Fibroblast of villous mesenchyme (primary cell): ENCODE results near the gene CASP4. TPM values are rescaled to one million over a fixed set of nuclear protein-coding genes. Genes with fewer than 3 reads are reported as not detected.
A peak's percentile ranks its signal among the peaks of the same experiment; 100 is the strongest.

Experiments
- DNase-seq: peaks from one replicate; pipeline ENCODE4 v3.0.0-alpha.2; 2010; ENCODE audit warnings: low read depth
- H3K4me3 ChIP-seq: 2 replicates; pipeline ENCODE4 v1.5.1; 2011; ENCODE audit warnings: low read depth, mild to moderate bottlenecking, low read length
- total RNA-seq: library from RNA; depleted of rRNA; stranded (reverse); fragments of >200 nt; gene quantifications from 2 replicates; pipeline ENCODE4 v1.2.3, GENCODE V29; 2012
- TF ChIP-seq, protein P1 (sequence below): IDR thresholded peaks from 2 replicates; pipeline ENCODE4 v1.5.1; 2012; ENCODE audit warnings: low read depth, mild to moderate bottlenecking, low read length; ENCODE audit not compliant: insufficient read depth

CASP4 gene
- total RNA-seq, 1 donor, result 133 TPM

DNA sequence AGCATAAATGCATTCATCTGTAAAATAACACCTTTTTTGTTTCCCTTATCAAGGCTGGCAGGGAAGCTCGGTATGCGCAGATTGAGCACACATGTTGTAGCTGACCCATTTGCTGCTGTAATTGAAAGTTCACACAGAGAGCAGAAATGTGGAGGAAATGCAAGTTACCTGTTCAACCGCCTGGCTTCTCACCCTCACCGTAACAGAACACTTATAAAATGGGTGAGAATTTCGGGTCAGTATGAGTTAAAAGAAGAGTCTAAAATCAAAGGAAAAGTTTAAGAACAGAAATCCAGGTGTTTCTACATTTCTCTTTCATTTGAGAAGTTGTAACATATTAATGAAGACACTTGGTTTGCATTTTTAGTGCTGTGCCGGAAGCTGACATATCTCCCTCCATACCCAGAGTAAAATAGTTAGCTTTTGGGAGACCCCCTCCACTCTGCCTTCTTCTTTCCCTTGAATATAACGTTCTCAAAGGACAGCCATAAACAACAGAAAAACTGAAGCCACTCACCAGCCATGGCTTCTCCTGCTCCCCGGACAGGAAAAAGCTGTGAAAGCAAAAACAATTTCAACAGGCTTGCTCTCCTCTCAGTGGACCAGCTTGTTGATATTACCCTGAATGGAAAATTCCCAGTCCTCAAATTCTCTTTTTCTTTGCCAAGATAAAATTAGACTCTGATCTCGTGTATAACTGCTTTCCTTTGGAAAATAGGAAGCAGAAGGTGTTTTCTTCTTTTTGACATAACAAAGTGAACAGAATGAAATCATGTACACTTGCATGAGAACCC lies 70.3 kb downstream of the CASP4 start, which contains the start of gene CASP12:
Gene CASP12, minus strand, starts transcription at position 570 of the 794 bp plus-strand sequence.
- no peak within 1 kb of the TSS for H3K4me3 ChIP-seq

DNA sequence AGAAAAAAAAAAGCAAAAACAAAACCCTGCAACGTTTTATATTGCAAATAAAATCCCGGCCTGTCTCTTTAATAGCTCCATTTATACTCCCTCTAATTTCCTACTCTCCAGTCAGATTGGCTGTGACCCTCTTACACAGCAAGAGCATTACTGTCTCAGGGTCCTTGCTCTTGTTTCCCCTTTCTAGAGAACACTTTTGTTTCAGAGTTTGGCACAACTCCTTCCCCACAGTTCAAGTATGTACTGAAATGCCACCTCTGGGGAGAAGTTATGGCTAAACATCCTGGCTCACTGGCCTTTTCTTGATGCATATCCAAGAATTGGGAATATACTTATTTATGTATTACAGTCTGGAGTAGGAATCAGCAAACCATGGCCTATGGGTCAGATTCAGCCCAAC lies 72.7 kb downstream of the CASP4 start:
- DNase-seq, result no peak
- TF ChIP-seq, protein P1, sequence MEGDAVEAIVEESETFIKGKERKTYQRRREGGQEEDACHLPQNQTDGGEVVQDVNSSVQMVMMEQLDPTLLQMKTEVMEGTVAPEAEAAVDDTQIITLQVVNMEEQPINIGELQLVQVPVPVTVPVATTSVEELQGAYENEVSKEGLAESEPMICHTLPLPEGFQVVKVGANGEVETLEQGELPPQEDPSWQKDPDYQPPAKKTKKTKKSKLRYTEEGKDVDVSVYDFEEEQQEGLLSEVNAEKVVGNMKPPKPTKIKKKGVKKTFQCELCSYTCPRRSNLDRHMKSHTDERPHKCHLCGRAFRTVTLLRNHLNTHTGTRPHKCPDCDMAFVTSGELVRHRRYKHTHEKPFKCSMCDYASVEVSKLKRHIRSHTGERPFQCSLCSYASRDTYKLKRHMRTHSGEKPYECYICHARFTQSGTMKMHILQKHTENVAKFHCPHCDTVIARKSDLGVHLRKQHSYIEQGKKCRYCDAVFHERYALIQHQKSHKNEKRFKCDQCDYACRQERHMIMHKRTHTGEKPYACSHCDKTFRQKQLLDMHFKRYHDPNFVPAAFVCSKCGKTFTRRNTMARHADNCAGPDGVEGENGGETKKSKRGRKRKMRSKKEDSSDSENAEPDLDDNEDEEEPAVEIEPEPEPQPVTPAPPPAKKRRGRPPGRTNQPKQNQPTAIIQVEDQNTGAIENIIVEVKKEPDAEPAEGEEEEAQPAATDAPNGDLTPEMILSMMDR, result no peak
- H3K4me3 ChIP-seq, result no peak overlapping the region

More for the DNA sequence above, 70.3 kb downstream of the CASP4 start, which contains the start of gene CASP12:
- DNase-seq, result peak; percentile 33
- TF ChIP-seq, protein P1, result no peak

DNA sequence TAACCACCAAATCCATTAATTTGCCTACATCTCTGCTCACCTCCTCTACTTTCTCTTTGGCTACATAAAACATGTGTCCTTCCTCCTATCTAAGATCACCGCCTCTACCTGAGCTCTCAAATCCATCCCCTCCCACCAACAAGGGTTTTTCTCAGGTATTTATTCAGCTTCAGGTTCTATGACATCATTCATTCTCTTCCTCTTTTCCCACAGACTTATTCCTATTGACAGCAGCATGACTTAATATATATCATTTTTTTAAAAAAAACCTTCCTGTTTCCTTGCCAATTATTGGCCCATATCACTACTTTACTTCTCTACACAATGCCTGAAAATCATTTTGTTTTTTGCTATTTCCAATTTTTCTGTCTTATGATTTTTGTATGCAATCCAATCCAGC lies 74.5 kb downstream of the CASP4 start:
- no peak for DNase-seq
- no peak overlapping the region for H3K4me3 ChIP-seq
- TF ChIP-seq, protein P1, result no peak

Other genes starting within 250 kb of the CASP4 start
- 0.43 TPM in 1 of 2 replicates, not detected in the other for gene CASP12, start 70.1 kb downstream of the CASP4 start, total RNA-seq
- 0.43 TPM in 1 of 2 replicates, not detected in the other for gene CASP5, start 54.6 kb upstream of the CASP4 start, total RNA-seq
- 31.1 and 37.4 TPM in 2 replicates for gene CASP1, start 66.6 kb upstream of the CASP4 start, total RNA-seq
- gene CARD16, start 76.8 kb upstream of the CASP4 start, total RNA-seq, result 30.7 and 37.0 TPM in 2 replicates
- gene CARD18, start 171.2 kb upstream of the CASP4 start, total RNA-seq, result under 0.01 and 2.9 TPM in 2 replicates